HAP-1 (cell line): ENCODE measurements around the gene DNAI1.

Experiments used
- DNase-seq, 2 experiments: peaks; one replicate each; pipeline ENCODE4 v3.0.0-alpha.2; 2016 to 2020; ENCODE audit warnings: low spot score in 2 of 2
- H3K27me3 ChIP-seq: fragments of 250-450 bp; sonication (Bioruptor Pico); 2 replicates; pipeline ENCODE4 v1.5.1; 2020; ENCODE audit warnings: low read depth, mild to moderate bottlenecking, moderate library complexity
- H3K36me3 ChIP-seq: fragments of 250-450 bp; sonication (Bioruptor Pico); replicated peaks from 2 replicates; pipeline ENCODE4 v1.5.1; 2020; ENCODE audit warnings: mild to moderate bottlenecking
- H3K4me1 ChIP-seq: fragments of 250-450 bp; sonication (Bioruptor Pico); 2 replicates; pipeline ENCODE4 v1.5.1; 2020; ENCODE audit warnings: mild to moderate bottlenecking
- H3K4me3 ChIP-seq: fragments of 250-450 bp; sonication (Bioruptor Pico); 2 replicates; pipeline ENCODE4 v1.5.1; 2020; ENCODE audit warnings: mild to moderate bottlenecking, moderate library complexity
- H3K9me3 ChIP-seq: fragments of 250-450 bp; sonication (Bioruptor Pico); 2 replicates; pipeline ENCODE4 v1.5.1; 2020; ENCODE audit warnings: mild to moderate bottlenecking, moderate library complexity
- in situ Hi-C: fragments of 300-500 bp; cut with MboI; formaldehyde crosslinking; loops from 3 replicates; pipeline ENCODE4 v1.14.3; 2020; ENCODE audit warnings: low sequenced_read_pairs, inconsistent platforms, mixed read lengths

The DNAI1 gene

DNA sequence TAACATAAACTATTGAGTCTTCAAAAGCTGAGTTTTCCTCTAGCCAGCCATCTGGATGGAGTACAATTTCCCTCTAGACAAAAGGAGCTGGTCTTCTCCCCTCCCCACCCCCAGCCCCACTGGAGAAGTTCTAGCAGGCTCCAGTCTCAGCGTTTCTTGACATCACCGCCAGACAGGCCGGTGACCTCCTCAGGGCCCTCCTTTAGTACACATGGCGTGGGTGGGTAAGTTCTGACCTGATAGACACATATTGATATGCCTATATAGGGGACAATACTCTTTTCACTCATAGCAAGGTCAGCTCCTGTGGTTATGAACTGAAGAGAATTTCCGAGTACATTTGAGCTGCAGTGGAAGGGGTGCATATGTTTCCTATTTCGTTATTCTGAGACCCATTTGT, 27.2 kb downstream of the DNAI1 start:
- Histone ChIP-seq H3K4me1 (no peaks in the 10 kb centered on the region), H3K4me3 (no peak overlapping the region), H3K36me3 (no peaks in the 10 kb centered on the region), H3K27me3 (no peaks in the 10 kb centered on the region), H3K9me3 (no peaks in the 10 kb centered on the region)
- no peak for DNase-seq
- in situ Hi-C loops = no loop called here

DNA sequence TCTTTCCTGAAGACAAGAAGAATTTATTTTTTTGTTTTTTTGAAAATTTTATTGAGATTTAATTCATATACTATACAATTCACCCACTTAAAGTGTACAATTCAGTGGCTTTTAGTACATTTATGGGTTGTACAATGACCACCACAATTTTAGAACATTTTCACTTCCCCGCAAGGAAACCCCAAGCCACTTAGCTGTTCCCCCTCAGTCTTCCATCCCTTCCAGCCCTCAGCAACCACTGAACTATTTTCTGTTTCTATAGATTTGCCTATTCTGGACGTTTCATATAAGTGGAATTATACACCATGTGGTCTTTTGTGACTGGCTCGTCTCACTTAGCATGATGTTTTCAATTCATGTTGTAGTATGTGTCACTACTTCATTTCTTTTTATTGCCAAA, 28.0 kb downstream of the DNAI1 start:
- H3K27me3 ChIP-seq = no peaks in the 10 kb centered on the region
- H3K9me3 ChIP-seq = no peaks in the 10 kb centered on the region
- in situ Hi-C loops = no loop called here
- no peak for DNase-seq
- H3K36me3 ChIP-seq = no peaks in the 10 kb centered on the region
- H3K4me3 ChIP-seq = no peak overlapping the region
- no peaks in the 10 kb centered on the region for H3K4me1 ChIP-seq

DNA sequence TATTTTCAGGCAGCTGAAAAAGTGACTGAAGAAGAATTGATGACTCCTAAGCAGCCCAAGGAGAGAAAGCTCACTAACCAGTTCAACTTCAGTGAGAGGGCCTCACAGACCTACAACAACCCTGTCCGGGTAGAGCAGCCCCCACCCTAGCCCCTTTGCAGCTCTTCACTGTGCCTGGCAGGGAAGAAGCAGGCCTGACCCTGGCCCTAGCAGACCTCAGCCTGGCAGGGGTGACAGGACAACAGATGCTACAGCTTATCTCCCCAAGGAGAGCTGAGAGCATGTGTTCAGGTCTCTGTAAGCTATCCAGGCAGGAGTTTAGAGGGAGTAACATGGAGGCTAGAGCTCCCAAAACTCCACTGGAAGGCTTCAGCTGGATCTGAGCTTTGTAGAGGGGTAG, 31.8 kb downstream of the DNAI1 start:
- H3K27me3 ChIP-seq = no peaks in the 10 kb centered on the region
- H3K36me3 ChIP-seq = no peaks in the 10 kb centered on the region
- no peaks in the 10 kb centered on the region for H3K9me3 ChIP-seq
- no peak for DNase-seq
- in situ Hi-C loops = loop anchor here (10.0 kb wide), 1 partner anchor 86 kb away; no protein-coding TSS in a partner anchor
- H3K4me1 ChIP-seq = no peaks in the 10 kb centered on the region
- H3K4me3 ChIP-seq = no peak overlapping the region

GRCh38 chr9:34490760-34491159, 32.2 kb downstream of the DNAI1 start:
- H3K4me3 ChIP-seq = no peak overlapping the region
- no peaks in the 10 kb centered on the region for H3K4me1 ChIP-seq
- DNase-seq = no peak
- H3K9me3 ChIP-seq = no peaks in the 10 kb centered on the region
- no peaks in the 10 kb centered on the region for H3K27me3 ChIP-seq
- in situ Hi-C loops = loop anchor here (10.0 kb wide), 1 partner anchor 86 kb away; no protein-coding TSS in a partner anchor
- no peaks in the 10 kb centered on the region for H3K36me3 ChIP-seq

DNA sequence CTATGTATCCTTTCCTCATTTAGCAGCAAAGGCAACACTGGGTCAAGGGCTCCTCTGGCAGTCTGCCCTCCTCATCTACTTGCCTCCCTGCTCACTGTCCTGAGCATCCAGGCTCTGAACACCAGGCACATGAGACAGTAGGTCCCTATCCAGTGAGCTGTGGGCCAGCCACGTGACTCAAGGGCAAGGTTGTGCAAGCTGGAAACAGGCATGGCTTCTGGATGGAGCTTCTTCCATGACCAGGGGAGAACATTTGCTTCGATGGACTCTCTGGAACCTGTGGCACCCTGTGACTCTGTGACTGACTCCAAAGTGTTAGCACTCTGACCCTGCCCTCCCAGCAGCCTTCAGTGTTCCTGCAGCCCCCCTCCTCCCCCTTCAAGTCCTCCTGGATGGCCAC, 33.0 kb downstream of the DNAI1 start:
- Histone ChIP-seq H3K27me3 (no peaks in the 10 kb centered on the region), H3K9me3 (no peaks in the 10 kb centered on the region), H3K4me3 (no peak overlapping the region), H3K36me3 (no peaks in the 10 kb centered on the region), H3K4me1 (no peaks in the 10 kb centered on the region)
- no peak for DNase-seq
- in situ Hi-C loops = loop anchor here (10.0 kb wide), 1 partner anchor 87 kb away; no protein-coding TSS in a partner anchor

- no peak for DNase-seq
- Histone ChIP-seq H3K4me1 (no peaks in the 10 kb centered on the region), H3K9me3 (no peaks in the 10 kb centered on the region), H3K36me3 (no peaks in the 10 kb centered on the region), H3K4me3 (no peak overlapping the region), H3K27me3 (no peaks in the 10 kb centered on the region)
- in situ Hi-C loops = loop anchor here (10.0 kb wide), 1 partner anchor 87 kb away; no protein-coding TSS in a partner anchor
Observed at GRCh38 chr9:34492051-34492450, 33.4 kb downstream of the DNAI1 start.

GRCh38 chr9:34493972-34494535, 35.4 kb downstream of the DNAI1 start:
- DNase-seq = peak in 1 of 2 experiments; percentile 78
- in situ Hi-C loops = loop anchor here (10.0 kb wide), 1 partner anchor 89 kb away; no protein-coding TSS in a partner anchor
- Histone ChIP-seq H3K27me3 (no peaks in the 10 kb centered on the region), H3K4me1 (no peaks in the 10 kb centered on the region), H3K9me3 (no peaks in the 10 kb centered on the region), H3K36me3 (no peaks in the 10 kb centered on the region), H3K4me3 (no peak overlapping the region)

- in situ Hi-C loops = loop anchor here (5.0 to 10.0 kb wide), 2 partner anchors 54 to 91 kb away; no protein-coding TSS in a partner anchor
- Histone ChIP-seq H3K27me3 (no peaks in the 10 kb centered on the region), H3K4me1 (no peaks in the 10 kb centered on the region), H3K4me3 (no peak overlapping the region), H3K36me3 (no peaks in the 10 kb centered on the region), H3K9me3 (no peaks in the 10 kb centered on the region)
- DNase-seq = no peak
Observed at GRCh38 chr9:34496149-34496712, 37.6 kb downstream of the DNAI1 start.

GRCh38 chr9:34498553-34498952, 39.9 kb downstream of the DNAI1 start:
- in situ Hi-C loops = loop anchor here (5.0 to 10.0 kb wide), 2 partner anchors 56 to 94 kb away; no protein-coding TSS in a partner anchor
- Histone ChIP-seq H3K4me1 (no peaks in the 10 kb centered on the region), H3K4me3 (no peak overlapping the region), H3K27me3 (no peaks in the 10 kb centered on the region), H3K36me3 (no peaks in the 10 kb centered on the region), H3K9me3 (no peaks in the 10 kb centered on the region)
- DNase-seq = no peak

DNA sequence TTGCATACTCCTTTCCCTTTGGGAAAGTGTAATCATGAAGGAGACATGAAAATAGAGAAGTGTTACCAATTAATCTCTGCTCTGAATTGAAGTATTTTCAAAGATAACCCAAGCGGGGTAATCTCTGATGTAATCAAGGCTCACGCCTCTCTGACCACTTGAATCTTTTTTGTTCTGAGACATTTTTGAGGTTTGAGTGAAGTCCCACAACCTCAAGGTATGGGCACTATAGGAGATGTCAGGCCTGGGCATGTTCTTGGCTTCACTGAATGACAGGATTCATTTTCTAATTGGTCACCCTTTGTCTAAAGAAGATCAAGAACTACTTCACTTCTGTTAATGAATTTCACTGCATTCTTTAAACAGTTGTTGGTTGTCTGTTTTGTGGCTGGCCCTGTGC, 40.5 kb downstream of the DNAI1 start:
- Histone ChIP-seq H3K27me3 (no peaks in the 10 kb centered on the region), H3K36me3 (no peaks in the 10 kb centered on the region), H3K4me1 (no peaks in the 10 kb centered on the region), H3K4me3 (no peak overlapping the region), H3K9me3 (no peaks in the 10 kb centered on the region)
- DNase-seq = no peak
- in situ Hi-C loops = loop anchor here (5.0 to 10.0 kb wide), 2 partner anchors 57 to 94 kb away; no protein-coding TSS in a partner anchor

DNA sequence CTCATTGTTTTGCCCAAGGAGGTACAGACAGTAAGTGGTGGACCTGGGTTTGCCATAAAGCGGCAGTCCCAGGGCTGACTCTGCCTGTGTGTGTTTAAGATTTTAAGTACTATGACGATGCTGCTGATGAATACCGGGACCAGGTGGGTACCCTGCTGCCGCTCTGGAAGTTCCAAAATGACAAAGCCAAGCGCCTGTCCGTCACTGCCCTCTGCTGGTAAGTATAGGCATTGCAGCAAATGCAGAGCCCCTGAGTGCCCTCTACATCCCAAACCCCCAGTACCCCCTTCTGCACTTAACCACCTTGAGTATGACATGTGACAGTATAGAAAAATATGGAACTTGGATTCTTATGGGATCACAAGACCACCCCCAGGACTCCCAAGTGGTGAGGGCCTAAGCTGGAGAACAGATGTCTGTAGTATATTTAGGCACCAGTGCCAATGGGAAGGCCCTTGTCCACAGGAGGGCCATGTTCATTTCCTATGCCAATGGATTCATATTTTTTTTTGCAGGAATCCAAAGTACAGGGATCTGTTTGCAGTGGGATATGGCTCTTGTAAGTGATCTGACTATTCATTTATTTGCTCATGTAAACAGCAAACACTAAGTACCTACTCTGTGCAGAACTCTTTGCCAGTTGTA, 42.1 kb downstream of the DNAI1 start:
- Histone ChIP-seq H3K9me3 (no peaks in the 10 kb centered on the region; the same call in 1 of the 2 replicates), H3K27me3 (no peaks in the 10 kb centered on the region), H3K4me1 (no peaks in the 10 kb centered on the region), H3K4me3 (no peak overlapping the region), H3K36me3 (no peaks in the 10 kb centered on the region)
- DNase-seq = peak; percentile 46 to 84
- in situ Hi-C loops = no loop called here

DNA sequence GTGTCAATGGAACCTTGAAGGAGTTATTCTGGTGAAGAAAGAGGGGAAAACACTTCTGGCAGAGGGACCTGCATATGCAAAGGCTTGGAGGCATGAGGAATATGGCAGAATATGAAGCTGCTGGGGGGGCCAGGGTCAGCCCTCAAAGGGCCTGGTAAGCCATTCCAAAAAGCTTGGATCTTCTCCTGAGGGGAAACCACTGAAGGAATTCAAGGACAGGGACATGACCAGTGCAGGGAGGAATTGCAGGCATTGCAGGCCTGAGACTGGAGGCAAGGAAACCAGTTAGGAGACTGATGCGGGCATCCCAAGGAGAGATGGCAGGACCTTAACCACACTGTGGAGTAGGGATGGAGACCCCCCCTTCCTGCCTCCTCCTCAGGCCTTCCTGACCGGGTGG, 42.8 kb downstream of the DNAI1 start:
- Histone ChIP-seq H3K4me1 (no peaks in the 10 kb centered on the region), H3K4me3 (no peak overlapping the region), H3K27me3 (no peaks in the 10 kb centered on the region), H3K36me3 (no peaks in the 10 kb centered on the region), H3K9me3 (no peaks in the 10 kb centered on the region; the same call in 1 of the 2 replicates)
- in situ Hi-C loops = no loop called here
- DNase-seq = no peak

GRCh38 chr9:34501889-34502425, 43.4 kb downstream of the DNAI1 start:
- in situ Hi-C loops = no loop called here
- DNase-seq = no peak
- Histone ChIP-seq H3K4me1 (no peaks in the 10 kb centered on the region), H3K36me3 (no peaks in the 10 kb centered on the region), H3K27me3 (no peaks in the 10 kb centered on the region), H3K4me3 (no peak overlapping the region), H3K9me3 (no peaks in the 10 kb centered on the region; the same call in 1 of the 2 replicates)

GRCh38 chr9:34502471-34502870, 43.9 kb downstream of the DNAI1 start:
- no peaks in the 10 kb centered on the region; the same call in 1 of the 2 replicates for H3K9me3 ChIP-seq
- no peak for DNase-seq
- in situ Hi-C loops = no loop called here
- no peaks in the 10 kb centered on the region for H3K4me1 ChIP-seq
- H3K27me3 ChIP-seq = no peaks in the 10 kb centered on the region
- H3K36me3 ChIP-seq = no peaks in the 10 kb centered on the region
- H3K4me3 ChIP-seq = no peak overlapping the region
